ENCODE measurements around the gene KIF5A. TPM values are rescaled to one million over a fixed set of nuclear protein-coding genes. Genes with fewer than 3 reads are reported as not detected.

Gene KIF5A
- polyA plus RNA-seq, 1 of the 3 experiments (the other 2 are of a cell fraction) = 6.2 TPM

DNA sequence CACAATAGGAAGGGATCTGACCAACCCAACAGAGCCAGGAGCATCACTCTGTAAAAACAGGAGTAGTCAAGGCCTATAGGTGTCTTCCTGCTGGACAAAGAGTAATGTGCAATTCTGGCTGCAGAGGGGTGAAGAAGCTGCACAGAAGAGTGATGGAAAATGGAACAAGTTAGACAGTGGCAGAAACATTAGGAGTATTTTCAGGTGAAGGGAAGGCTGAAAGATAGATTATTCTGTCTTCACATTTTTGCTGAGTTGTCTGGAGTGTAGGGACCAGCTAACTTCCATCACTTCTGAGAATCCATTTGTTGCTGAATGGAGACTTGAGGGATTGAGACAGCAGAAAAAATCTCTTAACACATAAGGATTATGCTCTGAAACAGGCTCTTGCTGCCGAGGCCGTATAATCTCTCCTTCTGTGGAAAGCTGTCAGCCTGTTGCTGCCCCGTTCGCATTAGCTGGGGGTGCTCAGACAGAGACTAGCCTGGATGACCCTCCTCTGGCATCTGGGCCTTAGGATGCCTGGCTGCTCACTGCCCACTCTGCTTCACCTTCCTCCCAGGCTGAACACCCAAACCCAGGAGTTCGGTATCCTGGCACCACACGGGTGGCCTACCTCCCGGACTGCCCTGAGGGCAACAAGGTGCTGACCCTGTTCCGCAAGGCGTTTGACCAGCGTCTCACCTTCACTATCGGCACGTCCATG, 58.3 kb downstream of the KIF5A start:
- DNase-seq = no peak
- Histone ChIP-seq H3K9me3 (no peaks in the 10 kb centered on the region), H3K9ac (no peak overlapping the region), H3K79me2 (ENCODE audit: insufficient read depth) (peaks cover 6% of the 10 kb centered on the region; the same call in 1 of the 2 replicates), H3K4me1 (ENCODE audit: control insufficient read depth in 1 of 2, insufficient read depth in 2 of 2, low read depth in 1 of 2, low read length in 1 of 2) (peaks cover 14 to 41% of the 10 kb centered on the region in 2 experiments; a peak in 3 of 4 replicates), H4K20me1 (ENCODE audit: insufficient read depth) (no peaks in the 10 kb centered on the region), H3F3A (replicated peaks; ENCODE audit: insufficient read depth) (peaks cover 6% of the 10 kb centered on the region), H3K36me3 (replicated peaks in 1 of 2; ENCODE audit: control insufficient read depth in 1 of 2, insufficient read depth in 2 of 2, low read length in 1 of 2) (peaks cover 0 to 30% of the 10 kb centered on the region in 2 experiments), H3K27me3 (ENCODE audit: insufficient read depth) (no peaks in the 10 kb centered on the region), H3K4me2 (no peak overlapping the region), H3K27ac (ENCODE audit: low read depth in 2 of 2, low read length in 1 of 2) (no peak overlapping the region), H3K4me3 (ENCODE audit: low read depth in 2 of 2, low read length in 1 of 2) (no peak overlapping the region), H2AFZ (ENCODE audit: low read depth) (no peak overlapping the region), H3K9me2 (no peaks in the 10 kb centered on the region)
- 93% methylated on average over 9 of the region's 12 CpGs for whole genome bisulfite sequencing (ENCODE audit: low lambda C conversion rate)
- TF ChIP-seq RCOR1 (IDR thresholded peaks at IDR 0.05; ENCODE audit: low read length) (no peak), TCF12 (IDR thresholded peaks at IDR 0.05) (no peak)
- ChIA-PET CTCF (interaction anchor here (0.9 to 7.6 kb wide), 5 partner anchors 12 to 25 kb away, joined by 3 to 65 read pairs (median 3); partner anchors contain the start of gene B4GALNT1), POLR2A (interaction anchor here (0.8 kb wide), 1 partner anchor 11 kb away, joined by 3 read pairs; no protein-coding TSS in a partner anchor)

DNA sequence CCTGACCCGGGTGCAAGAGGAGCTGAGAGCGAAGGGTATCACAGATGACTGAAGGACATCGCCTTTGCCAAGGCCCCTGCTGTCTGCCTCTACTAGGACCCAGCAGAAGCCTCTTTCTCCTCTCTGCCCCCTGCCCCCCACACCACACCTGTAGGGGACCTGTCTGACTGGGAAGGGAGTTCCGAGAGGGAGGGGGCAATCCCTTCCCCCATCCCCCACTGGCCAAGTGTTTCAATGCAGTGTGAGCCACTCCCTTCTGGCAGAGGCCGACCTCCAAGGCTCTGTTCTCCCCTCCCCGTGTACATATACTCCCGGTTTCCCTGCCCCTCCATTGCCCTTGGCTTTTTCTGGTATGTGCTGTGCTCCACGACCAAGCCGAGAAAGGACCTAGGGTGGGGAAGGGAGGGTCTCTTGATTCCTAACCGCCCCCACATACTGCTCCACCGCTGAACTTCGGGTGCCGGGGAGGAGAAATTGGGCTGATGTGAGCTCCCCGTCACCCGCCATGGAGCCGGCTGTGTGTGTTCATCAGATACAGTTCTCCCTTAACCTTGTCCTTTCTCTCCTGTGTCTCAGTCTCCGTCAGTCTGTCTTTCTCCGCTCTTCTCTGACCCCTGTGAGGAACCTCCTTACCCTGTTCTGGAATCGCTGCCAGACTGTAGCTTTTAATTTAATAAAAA, 59.4 kb downstream of the KIF5A start:
- peaks cover 6 to 38% of the 10 kb centered on the region in 2 experiments; a peak in 3 of 4 replicates for H3K4me1 ChIP-seq (ENCODE audit: control insufficient read depth in 1 of 2, insufficient read depth in 2 of 2, low read depth in 1 of 2, low read length in 1 of 2)
- no peaks in the 10 kb centered on the region for H3K27me3 ChIP-seq (ENCODE audit: insufficient read depth)
- peaks cover 6% of the 10 kb centered on the region for H3F3A ChIP-seq (replicated peaks; ENCODE audit: insufficient read depth)
- H3K9me2 ChIP-seq = no peaks in the 10 kb centered on the region
- no peak overlapping the region for H3K4me3 ChIP-seq (ENCODE audit: low read depth in 2 of 2, low read length in 1 of 2)
- TF ChIP-seq, protein P1, sequence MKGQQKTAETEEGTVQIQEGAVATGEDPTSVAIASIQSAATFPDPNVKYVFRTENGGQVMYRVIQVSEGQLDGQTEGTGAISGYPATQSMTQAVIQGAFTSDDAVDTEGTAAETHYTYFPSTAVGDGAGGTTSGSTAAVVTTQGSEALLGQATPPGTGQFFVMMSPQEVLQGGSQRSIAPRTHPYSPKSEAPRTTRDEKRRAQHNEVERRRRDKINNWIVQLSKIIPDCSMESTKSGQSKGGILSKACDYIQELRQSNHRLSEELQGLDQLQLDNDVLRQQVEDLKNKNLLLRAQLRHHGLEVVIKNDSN (IDR thresholded peaks at IDR 0.05; ENCODE audit: borderline replicate concordance, low read depth) = no peak
- no peak for TF ChIP-seq TAF1 (IDR thresholded peaks at IDR 0.05; ENCODE audit: borderline replicate concordance, low read depth, low read length)
- no peak for TF ChIP-seq POLR2AphosphoS5 (IDR thresholded peaks at IDR 0.05; ENCODE audit: low read depth, low read length)
- TF ChIP-seq NFIC (IDR thresholded peaks at IDR 0.05; ENCODE audit: borderline replicate concordance) = no peak
- TF ChIP-seq FOSL2 (IDR thresholded peaks at IDR 0.05; ENCODE audit: borderline replicate concordance, low read depth) = no peak
- TF ChIP-seq RCOR1 (IDR thresholded peaks at IDR 0.05; ENCODE audit: low read length) = no peak
- ChIA-PET CTCF (interaction anchor here (0.9 to 7.6 kb wide), 4 partner anchors 11 to 26 kb away, joined by 3 to 65 read pairs (median 7); no protein-coding TSS in a partner anchor), POLR2A (no interaction called here)
- H3K9ac ChIP-seq = no peak overlapping the region
- H3K9me3 ChIP-seq = no peaks in the 10 kb centered on the region
- H2AFZ ChIP-seq (ENCODE audit: low read depth) = no peak overlapping the region
- 90% methylated on average over 19 of the region's 19 CpGs for WGBS (ENCODE audit: low lambda C conversion rate)
- peaks cover 0 to 35% of the 10 kb centered on the region in 2 experiments for H3K36me3 ChIP-seq (replicated peaks in 1 of 2; ENCODE audit: control insufficient read depth in 1 of 2, insufficient read depth in 2 of 2, low read length in 1 of 2)
- H4K20me1 ChIP-seq (ENCODE audit: insufficient read depth) = no peaks in the 10 kb centered on the region
- no peak for DNase-seq
- H3K79me2 ChIP-seq (ENCODE audit: insufficient read depth) = peaks cover 6% of the 10 kb centered on the region; the same call in 1 of the 2 replicates
- no peak overlapping the region; a peak in 1 of 4 replicates for H3K27ac ChIP-seq (ENCODE audit: low read depth in 2 of 2, low read length in 1 of 2)
- H3K4me2 ChIP-seq = no peak overlapping the region
